GM21367 (cell line): ENCODE measurements around the gene RPL31.
"Not testable (repeated sequence)": the region's sequence is repeated elsewhere in the genome, so short reads cannot be mapped to it uniquely, and the experiment has no call there.

ENCODE experiments used
- ATAC-seq: cut with Tn5 transposase; IDR thresholded peaks from one replicate; pipeline ENCODE4 v1.9.1; 2021; ENCODE audit not compliant: unreplicated experiment

Gene RPL31

DNA sequence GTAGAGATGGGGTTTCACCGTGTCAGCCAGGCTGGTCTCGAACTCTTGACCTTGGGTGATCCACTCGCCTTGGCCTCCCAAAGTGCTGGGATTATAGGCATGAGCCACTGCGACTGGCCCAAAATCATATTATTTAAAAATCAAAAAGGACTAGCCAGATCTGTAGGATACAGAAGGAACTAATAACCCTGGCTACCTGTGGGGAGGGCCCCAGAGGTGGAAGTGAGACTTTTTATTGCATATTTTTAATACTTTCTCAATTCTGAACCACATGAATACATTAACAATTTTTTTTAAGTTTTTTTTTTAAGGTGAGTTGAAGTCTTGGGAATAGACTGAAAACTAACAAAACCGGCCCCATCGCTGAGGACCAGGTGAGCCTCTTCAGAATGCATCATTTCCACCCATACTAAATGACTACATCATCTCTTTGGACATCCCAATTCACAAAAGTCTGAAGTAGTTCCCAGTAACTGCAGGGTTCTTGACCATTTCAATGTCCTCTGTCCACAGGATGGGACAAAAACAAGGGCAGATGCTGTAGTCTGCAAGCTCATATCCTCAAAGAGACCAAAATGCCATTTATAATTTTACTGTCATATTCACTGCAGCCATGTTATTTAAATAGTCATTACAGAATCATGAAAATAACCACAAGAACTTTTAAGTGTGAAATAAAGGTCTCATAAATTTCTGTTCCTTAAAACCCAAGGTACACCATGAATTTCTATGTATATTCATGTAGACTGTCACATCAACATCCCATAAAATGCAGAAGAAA is 21.4 kb downstream of the RPL31 start:
- ATAC-seq = no peak

DNA sequence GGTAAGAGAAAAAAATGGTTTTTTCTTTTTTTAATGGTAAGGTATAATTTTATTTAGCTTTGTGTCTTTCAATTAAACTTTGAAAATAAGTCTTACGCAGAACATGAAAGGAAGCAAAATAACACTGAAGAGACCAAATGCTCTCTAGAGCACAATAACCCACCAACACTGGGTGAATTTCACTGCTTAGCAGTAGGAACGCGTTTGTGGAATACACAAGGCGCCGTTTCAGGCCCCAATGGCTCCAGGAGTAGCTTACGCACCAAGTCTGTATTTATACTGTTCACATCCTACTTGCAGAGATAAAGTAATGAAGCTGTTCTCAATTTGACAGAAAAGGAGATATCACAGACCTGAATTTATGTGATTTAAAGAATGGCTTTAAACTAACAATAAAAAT is 23.5 kb downstream of the RPL31 start:
- ATAC-seq = no peak

DNA sequence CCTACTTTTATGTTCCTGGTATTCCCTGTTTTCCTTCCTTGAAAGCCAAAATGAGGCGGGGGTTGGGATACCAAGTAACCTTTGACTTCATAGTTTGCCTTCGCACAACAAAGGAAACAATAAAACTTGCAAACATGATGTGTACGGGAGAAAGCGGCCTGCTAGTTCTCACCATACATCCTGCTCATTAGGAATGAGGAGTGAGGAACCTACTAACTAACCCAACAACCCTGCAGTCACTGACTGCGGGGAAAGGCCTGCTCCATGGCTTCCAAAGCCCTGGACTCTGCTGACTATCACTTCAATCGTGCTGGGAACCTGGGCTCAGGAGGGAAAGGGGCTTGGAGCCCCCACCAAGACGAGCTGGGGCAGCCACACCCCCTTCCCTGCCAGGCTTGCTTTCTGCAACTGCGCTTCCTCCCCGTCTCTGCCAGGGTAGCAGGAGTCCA is 24.2 kb downstream of the RPL31 start:
- no peak for ATAC-seq

DNA sequence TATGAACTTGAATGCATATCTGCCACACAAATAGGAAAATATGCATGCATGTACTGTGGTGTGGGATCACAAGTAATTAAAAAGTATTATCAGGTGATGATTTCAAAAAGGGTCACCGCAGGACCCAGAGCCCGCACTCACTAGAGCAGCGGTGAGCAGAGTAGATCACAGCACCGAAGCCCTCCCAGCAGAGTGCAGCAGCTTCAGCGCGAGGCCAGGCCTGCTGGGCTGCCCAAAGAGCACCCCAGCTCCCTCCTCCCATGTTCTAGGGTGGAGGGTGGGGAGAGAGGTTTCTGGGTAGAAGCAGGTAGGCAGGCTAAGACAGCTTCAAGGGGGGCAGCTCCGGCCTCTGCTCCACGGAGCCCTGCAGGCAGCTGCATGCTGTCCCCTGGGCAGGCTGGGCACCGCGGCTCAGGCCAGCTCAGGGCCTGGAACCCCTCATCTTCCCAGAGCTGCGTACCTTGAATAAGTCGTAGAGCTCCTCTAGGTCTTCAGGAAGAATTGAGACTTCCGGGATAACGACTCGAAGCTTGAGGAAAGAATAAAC is 24.9 kb downstream of the RPL31 start:
- no peak for ATAC-seq

DNA sequence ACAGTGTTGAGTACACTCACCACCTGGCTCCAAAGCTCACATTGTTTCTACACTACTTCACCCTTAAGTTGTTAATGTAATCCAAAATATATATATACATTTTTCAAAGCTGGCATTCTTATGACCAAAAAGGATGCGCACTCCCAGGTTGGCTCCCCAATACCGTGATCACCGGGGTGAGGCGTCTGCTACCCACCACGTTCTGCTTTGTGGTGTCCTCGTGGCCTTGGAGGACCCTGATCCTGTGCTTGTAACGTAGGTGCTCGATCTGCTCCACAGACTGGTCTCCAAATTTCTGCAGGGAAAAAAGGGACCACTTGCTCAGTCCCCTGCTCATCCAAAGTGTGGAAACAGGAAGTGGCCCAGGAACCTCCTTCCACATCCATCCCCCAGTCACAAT is 25.8 kb downstream of the RPL31 start:
- no peak for ATAC-seq

DNA sequence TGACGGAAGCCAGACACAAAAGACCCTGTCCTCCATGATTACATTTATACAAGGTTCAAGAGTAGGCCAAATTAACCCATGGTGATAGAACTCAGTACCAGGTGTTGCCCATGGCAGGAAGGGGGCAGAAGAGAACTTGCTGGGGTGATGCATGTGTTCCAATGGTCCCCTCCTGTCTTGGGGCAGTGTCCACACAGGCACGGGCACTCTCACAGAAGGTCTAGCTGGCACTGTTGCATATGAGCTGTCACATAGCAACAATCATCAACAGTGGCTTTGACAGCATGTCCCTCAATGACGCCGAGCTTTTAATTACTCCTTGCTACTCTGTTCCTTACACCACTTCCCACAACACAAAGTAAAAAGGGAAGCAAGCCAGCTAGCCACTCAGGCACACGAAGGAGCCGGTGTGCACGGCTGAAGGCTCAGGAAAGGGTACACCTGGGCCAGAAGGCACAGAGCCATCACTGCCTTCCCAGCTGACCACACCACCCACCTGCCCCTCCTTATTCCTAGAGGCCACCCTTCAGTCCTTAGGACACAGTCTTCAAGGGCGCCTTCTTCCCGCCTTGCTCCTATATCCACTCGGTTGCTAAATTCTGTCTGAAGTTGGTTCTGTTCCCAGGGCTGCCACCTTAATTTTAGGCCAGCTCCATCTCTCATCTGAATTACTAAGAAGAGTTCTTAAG is 28.9 kb downstream of the RPL31 start:
- ATAC-seq = no peak

DNA sequence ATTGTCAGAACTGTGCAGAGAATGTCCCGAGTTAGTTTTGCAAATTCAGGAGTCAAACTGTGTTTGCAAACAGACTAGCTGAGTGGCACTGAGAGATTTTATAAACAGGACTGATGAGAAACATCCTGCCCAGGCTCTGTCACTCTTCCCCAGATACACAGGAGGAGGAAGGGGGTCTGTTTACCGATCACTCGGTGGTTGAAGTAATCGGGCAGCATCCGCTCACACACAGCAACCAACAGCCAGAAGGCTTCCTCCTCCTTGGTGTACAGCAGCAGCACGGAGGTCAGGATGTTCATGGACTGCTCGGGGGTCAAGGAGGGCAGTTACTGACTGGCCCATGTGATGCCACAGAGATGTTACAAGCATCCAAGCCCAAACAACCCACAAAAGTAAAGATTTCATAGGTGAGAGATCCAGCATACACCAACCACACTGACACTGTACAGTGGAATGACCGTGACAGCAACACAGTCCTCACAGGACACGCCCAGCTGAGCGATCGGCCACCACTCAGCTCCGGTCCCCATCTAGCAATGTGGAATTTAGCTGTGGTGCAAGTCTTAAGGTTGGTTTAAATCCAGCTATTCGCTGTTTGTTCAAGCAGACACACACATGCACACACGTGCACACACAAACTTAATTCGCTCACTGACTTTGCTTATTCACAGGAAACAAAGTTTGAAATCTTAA is 30.1 kb downstream of the RPL31 start:
- no peak for ATAC-seq

DNA sequence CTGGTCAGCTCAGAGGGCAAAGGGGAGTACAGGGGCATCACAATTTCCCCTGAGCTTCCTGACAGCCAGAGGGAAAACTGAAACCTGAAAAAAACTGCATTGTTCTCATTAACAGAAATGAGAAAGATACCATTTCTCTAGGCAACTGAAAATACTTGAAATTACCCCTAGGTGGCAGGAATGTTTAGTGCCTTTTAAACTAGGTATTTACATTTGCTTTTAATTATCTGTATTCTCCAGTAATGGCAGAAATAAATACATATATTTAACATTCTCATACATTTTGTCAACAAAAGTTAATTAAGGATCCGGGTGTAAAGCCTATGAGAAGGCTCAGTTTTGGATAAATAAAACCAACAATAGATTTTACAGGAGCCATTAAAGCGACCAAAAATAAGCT is 34.5 kb downstream of the RPL31 start:
- ATAC-seq = no peak

DNA sequence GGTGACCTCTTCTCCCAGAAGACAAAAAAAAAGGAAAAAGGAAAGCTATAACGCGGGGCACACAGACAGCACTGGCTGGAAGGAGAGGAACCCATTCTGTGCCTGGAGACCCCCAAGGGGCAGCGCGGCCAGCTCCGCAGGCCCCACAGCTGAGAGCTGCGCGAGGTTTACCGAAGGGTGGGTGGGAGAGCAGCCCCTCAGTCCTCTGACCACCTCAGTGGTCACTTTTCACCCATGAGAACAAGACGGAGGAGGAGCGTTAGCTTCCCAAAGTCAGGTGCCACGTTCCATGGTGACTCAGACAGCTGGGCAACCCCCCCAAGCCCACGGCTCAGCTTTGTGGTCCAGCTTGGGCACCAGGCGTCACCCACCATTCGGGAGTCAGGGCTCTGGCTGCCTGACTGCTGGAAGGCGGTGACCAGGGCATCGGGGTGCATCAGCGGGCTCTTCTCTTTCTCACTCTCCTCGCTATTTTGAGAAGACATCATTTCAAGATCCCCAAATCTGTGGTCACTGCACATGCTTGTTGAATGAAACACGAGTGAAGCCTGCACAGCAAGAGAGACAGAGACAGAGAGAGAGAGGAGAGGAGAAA is 35.2 kb downstream of the RPL31 start:
- ATAC-seq = no peak

DNA sequence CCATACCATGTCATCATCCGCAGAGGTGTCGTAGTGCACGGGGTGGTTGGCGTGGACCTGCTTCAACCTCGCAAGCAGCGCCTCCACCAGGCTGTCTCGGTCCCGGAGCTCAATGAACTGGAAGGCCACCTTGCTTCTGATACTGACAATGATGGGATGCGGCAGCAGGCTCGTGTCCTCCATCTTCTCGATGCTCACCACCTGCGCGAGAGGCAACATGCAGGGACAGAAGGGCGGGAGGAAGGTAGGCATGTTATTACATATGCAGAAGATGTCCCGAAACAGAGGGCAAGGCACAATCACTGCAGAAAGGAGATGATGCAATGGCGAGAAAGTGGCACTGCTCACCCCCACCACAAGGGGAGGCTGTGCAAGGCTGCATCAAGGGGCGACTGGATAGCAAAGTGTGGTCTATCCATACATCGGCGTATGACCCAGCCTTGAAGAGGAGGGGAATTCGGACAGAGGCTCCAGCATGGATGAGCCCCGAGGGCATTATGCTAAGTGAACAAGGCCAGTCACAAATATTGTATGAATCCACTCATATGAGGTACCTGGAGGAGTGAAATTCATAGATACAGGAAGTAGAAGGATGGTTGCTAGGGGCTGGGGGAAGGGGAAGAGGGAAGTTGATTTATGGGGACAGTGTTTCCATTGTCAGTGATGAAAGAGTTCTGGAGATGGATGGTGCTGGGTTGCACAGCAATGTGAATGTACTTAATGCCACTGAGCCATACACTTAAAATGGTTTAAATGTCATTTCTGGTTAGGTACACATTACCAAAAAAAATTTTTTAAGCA is 36.6 kb downstream of the RPL31 start:
- ATAC-seq = no peak

DNA sequence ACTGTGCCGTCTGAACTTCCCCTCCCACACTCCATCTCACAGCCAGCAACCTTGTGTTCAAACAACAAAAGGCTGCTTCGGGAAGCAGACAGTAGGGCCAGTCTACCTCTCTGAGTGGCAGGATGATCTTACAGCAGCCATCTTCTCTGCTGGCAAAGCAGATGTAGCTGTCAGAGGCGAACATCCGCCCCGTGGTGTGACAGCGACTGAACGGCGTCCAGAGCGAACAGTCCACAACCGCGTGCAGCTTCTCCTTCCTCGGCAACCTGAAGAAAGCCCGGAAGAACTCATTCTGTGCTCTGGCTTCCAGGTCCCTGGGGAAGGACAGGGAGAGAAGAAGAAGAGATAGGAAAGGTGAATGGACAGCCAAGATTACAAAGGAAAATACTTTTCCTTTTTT is 38.0 kb downstream of the RPL31 start:
- no peak for ATAC-seq

DNA sequence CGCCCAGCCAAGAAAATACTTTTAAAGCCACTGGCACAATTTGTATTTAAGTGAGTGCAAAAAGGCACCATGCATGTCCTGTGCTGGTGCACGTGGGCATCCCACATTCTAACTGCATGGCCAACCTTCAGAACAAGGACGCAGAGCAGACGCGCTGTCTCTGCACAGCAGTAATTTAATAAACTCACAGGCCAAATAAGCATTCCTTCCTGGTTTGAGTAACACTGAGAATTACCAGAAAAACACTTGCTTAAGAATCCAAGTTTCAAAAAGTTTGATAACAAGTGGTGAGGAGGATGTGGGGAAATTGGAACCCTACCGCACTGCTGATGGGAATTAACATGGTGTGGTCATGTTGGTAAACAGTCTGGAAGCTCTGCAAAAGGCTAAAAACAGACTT is 38.7 kb downstream of the RPL31 start:
- no peak for ATAC-seq

DNA sequence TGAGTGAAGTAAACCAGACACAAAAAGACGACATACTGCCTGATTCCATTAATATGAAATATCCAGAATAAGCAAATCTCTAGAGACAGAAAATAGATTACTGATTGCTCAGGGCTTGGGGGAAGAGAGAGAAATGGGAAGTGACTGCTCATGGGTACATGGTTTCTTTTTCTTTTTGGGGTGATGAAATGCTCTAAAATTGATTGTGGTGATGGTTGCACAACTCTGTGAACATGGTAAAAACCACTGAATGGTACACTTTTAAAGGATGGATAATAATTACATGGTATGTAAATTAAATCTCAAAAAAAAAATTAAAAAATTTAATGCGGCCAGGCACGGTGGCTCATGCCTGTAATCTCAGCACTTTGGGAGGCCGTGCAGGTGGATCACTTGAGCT is 39.3 kb downstream of the RPL31 start:
- no peak for ATAC-seq

DNA sequence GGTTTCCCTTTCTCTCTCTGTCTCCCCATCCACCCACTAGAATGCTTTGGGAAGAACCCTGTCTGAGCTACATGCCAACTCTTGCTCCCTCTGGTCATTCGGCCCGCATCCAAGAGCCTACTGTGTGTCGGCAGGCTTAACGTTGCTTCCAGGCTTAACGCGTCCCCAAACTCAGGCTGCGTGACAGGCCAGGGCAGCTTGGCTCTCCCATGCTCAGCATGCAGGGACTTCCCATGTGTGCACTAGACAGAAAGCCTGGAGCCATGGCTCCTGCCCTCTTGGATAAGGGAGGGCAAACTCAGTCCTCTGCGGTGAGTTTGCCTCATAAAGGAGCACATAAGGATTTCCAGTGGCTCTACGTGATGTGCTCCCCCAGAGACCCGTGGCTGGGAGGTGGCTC is 43.2 kb downstream of the RPL31 start:
- no peak for ATAC-seq

DNA sequence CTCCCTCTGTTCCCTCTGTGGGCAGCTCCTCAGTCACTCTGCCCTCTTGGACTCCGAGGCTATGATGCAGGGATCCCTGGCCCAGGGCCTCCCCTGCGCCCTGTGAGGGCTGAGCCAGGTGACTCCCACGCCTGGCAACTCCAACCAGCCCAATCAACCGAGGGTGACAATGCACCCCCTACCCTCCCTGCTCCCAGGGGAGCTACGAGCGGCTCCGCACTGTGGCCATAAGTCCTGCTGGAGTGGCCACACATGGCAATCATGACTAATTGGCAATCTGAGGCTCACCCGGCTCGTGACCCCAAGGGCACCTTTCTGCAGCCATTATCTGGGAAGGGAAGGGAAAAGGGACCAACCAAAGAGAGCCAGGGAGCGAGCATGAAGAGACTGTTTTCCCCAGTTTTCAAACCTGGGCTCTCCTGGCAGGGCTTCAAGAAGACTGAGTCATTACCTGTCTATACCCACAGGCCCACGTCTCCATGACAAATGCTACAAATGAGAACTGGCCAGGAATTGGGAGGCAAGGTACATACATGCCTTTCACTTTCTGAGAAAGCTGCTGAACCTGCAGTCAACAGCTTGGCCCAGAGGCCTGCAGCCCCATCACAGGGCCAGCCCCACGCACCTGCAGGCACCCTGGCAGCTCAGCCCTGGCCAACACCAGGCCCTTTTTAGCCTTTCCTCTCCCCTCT is 45.1 kb downstream of the RPL31 start:
- no peak for ATAC-seq

DNA sequence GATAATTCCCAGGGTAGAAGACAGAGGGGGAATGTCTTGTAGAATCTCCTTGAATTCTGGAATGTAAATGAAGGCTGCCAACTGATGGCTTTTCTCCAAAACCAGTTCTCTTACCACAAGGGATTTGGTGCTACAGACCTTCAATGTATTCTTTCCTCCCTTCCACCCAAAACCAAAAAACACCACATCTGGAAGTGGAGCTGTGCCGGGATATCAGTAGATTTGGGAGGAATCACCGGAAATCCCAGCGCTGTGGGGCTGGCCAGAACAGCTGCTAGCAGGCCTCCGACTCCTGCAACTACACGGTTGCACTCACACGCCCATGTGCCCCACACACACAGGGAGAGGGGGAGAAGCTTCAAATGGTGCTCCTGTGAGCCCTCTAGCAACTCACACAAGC is 45.7 kb downstream of the RPL31 start:
- ATAC-seq = no peak

DNA sequence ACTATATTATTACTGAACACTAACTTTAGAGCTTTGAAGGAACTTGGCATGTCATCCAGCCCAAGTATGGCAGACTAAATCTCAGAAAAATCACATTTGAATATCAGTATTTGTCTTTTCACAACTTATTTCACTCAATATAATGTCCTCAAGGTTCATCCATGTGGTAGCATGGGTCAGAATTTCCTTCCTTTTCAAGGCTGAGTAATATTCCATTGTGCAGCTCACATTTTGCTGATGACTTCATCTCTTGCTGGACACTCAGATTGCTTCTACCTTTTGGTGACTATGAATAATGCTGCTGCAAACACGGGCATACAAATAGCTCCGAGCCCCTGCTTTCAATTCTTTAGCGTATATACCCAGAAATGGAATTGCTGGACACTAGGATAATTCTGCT is 46.7 kb downstream of the RPL31 start:
- no peak for ATAC-seq

DNA sequence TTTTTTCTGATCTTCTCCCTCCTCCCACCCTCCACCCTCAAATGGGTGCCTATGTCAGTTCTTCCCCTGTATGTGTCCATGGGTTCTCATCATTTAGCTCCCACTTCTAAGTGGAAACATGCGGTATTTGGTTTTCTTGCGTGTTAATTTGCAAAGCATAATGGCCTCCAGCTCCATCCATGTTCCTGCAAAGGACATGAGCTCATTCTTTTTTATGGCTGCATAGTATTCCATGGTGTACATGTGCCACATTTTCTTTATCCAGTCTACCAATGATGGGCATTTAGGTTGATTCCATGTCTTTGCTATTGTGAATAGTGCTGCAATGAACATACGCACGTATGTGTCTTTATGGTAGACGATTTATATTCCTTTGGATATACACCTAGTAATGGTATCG is 48.8 kb downstream of the RPL31 start:
- not testable (repeated sequence) for ATAC-seq

DNA sequence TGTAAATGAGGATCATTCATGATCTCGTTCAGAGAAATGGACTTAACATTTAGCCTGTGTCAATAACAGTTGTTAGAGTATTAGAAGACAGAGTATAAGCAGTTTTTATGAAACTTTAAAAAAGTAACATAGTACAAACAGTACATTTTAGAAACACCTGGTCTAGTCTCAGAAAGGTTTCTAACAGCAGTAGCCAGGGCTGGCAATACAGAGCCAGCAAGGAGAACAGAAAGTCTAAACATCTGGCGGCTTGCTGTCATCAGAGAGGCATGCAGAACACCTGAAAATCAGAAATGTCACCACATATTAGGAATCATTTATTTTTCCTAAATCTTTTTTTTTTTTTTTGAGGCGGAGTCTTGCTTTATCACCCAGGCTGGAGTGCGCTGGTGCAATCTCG is 50.1 kb downstream of the RPL31 start:
- no peak for ATAC-seq

DNA sequence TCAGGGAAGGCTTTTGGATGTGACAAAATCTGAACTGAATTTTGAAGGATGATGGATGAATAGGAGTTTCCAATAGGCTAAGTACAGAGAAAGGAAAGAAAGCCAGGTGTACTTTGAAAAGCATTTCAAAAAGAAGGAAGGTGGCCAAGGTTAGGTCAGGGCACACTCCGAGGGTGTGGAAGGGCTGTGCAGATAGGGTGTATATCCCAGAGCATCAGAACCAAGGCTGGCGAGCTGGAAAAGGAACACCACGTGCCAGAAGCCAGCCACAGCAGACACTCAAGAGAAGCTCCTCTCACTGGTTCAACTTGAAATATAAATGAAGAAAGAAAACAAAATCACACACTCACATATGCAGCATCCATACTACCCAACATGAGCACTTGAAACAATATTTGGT is 51.0 kb downstream of the RPL31 start:
- no peak for ATAC-seq
